Measurements from ENCODE around the gene FLT1.

GRCh38 chr13:28252547-28252946 is 242.4 kb downstream of the FLT1 start:
- TF ChIP-seq FOXK2 (IDR thresholded peaks at IDR 0.05) (no peak), FOXM1 (IDR thresholded peaks at IDR 0.05; ENCODE audit: borderline replicate concordance) (no peak), ARNT (IDR thresholded peaks at IDR 0.05) (no peak), NFRKB (IDR thresholded peaks at IDR 0.05) (no peak), LEF1 (IDR thresholded peaks at IDR 0.05; ENCODE audit: borderline replicate concordance) (no peak), ELF4 (IDR thresholded peaks at IDR 0.05) (no peak), ZNF384 (IDR thresholded peaks at IDR 0.05) (no peak), CTBP1 (IDR thresholded peaks at IDR 0.05; ENCODE audit: borderline replicate concordance) (no peak), HDGF (IDR thresholded peaks at IDR 0.05; ENCODE audit: borderline replicate concordance) (no peak)
